ENCODE results near the gene GLYAT. TPM values are rescaled to one million over a fixed set of nuclear protein-coding genes. Genes with fewer than 3 reads are reported as not detected.
"Not testable (repeated sequence)": the region's sequence is repeated elsewhere in the genome, so short reads cannot be mapped to it uniquely, and the experiment has no call there.

Gene GLYAT
- total RNA-seq, 2 experiments from 2014 or later: not detected

GRCh38 chr11:58685973-58686722, 45.6 kb downstream of the GLYAT start:
- Mint-ChIP-seq H3K27ac (peak overlapping the region; percentile 26), H3K27me3 (no peaks in the 10 kb centered on the region), H3K4me3 (peak overlapping the region; percentile 21), H3K9me3 (no peaks in the 10 kb centered on the region), H3K36me3 (no peaks in the 10 kb centered on the region), H3K4me1 (peaks cover 1% of the 10 kb centered on the region)
- no peak for DNase-seq
- ATAC-seq (ENCODE audit: low read depth): peak; percentile 82
- POLR2A ChIA-PET: no interaction called here

DNA sequence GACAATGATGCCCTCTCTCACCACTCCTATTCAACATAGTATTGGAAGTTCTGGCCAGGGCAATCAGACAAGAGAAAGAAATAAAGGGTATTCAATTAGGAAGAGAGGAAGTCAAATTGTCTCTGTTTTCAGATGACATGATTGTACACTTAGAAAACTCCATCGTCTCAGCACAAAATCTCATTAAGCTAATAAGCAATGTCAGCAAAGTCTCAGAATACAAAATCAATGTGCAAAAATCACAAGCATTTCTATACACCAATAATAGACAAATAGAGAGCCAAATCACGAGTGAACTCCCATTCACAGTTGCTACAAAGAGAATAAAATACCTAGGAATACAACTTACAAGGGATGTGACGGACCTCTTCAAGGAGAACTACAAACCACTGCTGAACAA, 49.1 kb downstream of the GLYAT start:
- H3K27me3 Mint-ChIP-seq; DNase-seq; H3K36me3 Mint-ChIP-seq; H3K4me1 Mint-ChIP-seq; POLR2A ChIA-PET; ATAC-seq (ENCODE audit: low read depth); H3K4me3 Mint-ChIP-seq; H3K27ac Mint-ChIP-seq; H3K9me3 Mint-ChIP-seq: not testable (repeated sequence)

GRCh38 chr11:58677536-58677935, 54.2 kb downstream of the GLYAT start:
- H3K4me1 Mint-ChIP-seq; H3K27me3 Mint-ChIP-seq; POLR2A ChIA-PET; DNase-seq; ATAC-seq (ENCODE audit: low read depth); H3K4me3 Mint-ChIP-seq; H3K36me3 Mint-ChIP-seq; H3K27ac Mint-ChIP-seq; H3K9me3 Mint-ChIP-seq: not testable (repeated sequence)

DNA sequence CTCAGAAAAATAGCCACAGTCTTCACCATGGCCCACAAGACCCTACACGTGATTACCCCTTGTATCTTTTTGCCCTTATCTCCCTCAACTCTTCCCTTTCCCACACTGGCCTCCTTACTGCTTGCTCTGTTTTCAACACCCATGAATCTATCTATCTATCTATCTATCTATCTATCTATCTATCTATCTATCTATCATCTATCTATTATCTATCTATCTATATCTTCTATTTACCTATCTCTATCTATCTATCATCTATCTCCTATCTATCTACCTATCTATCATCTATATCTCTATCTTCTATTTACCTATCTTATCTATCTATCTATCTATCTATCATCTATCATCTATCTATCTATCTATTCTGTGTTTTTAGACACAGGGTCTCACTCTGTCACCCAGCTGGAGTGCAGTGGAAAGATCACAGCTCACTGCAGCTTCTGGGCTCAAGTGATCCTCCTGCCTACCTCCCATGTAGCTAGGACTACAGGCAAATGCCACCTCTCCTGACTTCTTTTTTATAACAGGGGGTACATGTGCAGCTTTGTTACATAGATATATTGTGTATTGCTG, 55.1 kb downstream of the GLYAT start:
- POLR2A ChIA-PET: interaction anchor here (0.7 kb wide), 1 partner anchor 797 kb away, joined by 3 read pairs; the partner anchor contains the start of gene OR4D10
- Mint-ChIP-seq H3K36me3 (no peaks in the 10 kb centered on the region), H3K4me3 (no peak overlapping the region), H3K9me3 (no peaks in the 10 kb centered on the region), H3K27ac (no peak overlapping the region), H3K4me1 (no peaks in the 10 kb centered on the region), H3K27me3 (no peaks in the 10 kb centered on the region)
- DNase-seq (no peak), ATAC-seq (ENCODE audit: low read depth) (no peak)

GRCh38 chr11:58675334-58676155, 56.2 kb downstream of the GLYAT start:
- DNase-seq (peak; percentile 81), ATAC-seq (ENCODE audit: low read depth) (peak; percentile 73)
- Mint-ChIP-seq H3K4me3 (no peak overlapping the region), H3K27me3 (no peaks in the 10 kb centered on the region), H3K27ac (no peak overlapping the region), H3K36me3 (no peaks in the 10 kb centered on the region), H3K4me1 (no peaks in the 10 kb centered on the region), H3K9me3 (no peaks in the 10 kb centered on the region)
- POLR2A ChIA-PET: interaction anchor here (1.0 kb wide), 1 partner anchor 14 kb away, joined by 3 read pairs; no protein-coding TSS in a partner anchor

DNA sequence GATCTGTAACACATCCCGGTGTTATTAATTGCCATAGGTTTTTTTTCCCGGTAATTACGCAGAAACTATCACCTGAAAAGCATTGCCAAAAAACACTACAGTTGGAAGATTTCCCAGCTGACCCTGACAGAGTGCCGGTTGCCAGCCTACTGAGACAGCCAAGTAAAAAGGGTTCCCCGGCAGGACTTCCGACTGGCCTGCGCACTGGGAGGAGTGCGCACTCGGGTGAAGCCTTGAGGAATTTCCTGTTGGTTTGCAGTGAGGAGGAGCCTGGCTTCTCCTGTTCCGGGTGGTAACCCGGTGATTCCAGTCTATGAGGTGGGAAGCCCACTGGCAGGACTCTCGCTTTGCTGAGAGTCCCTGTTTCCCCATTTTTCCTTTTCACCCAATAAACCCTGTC, 57.1 kb downstream of the GLYAT start:
- H3K9me3 Mint-ChIP-seq: no peaks in the 10 kb centered on the region
- no peaks in the 10 kb centered on the region for H3K4me1 Mint-ChIP-seq
- ATAC-seq (ENCODE audit: low read depth): no peak
- H3K27me3 Mint-ChIP-seq: no peaks in the 10 kb centered on the region
- H3K36me3 Mint-ChIP-seq: no peaks in the 10 kb centered on the region
- POLR2A ChIA-PET: no interaction called here
- DNase-seq: no peak
- no peak overlapping the region for H3K27ac Mint-ChIP-seq
- no peak overlapping the region for H3K4me3 Mint-ChIP-seq

DNA sequence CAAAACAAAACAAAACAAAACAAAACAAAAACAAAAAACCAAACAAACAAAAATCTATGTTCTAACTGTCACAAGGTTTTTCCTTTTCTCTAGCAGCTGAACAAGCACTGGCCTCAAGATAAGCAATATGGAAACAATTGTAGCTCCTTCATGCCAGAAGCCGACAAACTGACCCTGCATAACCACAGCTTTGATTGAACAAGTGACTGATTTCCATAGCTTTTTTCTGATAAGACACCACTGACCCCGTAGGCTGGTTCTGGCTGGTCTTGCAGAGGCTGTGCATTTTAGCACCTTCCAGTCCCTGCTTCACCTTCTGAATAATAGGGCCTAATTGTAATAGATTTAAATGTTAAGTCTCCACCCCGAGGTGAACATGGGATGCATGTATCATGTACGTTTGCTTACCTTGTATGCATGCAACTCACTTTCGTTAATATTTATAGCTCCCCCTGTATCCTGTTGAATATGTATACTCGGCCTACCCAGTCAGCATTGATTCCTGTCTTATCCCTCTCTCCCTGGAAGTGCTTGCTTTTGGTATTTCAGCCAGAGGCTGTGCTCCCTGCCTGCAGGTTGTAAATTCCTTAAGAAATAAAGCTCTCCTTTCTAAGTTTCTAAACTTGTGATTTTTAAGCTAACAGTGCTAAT, 59.6 kb downstream of the GLYAT start:
- Mint-ChIP-seq H3K36me3 (no peaks in the 10 kb centered on the region), H3K4me1 (no peaks in the 10 kb centered on the region), H3K9me3 (no peaks in the 10 kb centered on the region), H3K27me3 (no peaks in the 10 kb centered on the region), H3K27ac (no peak overlapping the region), H3K4me3 (no peak overlapping the region)
- POLR2A ChIA-PET: no interaction called here
- no peak for DNase-seq
- no peak for ATAC-seq (ENCODE audit: low read depth)

DNA sequence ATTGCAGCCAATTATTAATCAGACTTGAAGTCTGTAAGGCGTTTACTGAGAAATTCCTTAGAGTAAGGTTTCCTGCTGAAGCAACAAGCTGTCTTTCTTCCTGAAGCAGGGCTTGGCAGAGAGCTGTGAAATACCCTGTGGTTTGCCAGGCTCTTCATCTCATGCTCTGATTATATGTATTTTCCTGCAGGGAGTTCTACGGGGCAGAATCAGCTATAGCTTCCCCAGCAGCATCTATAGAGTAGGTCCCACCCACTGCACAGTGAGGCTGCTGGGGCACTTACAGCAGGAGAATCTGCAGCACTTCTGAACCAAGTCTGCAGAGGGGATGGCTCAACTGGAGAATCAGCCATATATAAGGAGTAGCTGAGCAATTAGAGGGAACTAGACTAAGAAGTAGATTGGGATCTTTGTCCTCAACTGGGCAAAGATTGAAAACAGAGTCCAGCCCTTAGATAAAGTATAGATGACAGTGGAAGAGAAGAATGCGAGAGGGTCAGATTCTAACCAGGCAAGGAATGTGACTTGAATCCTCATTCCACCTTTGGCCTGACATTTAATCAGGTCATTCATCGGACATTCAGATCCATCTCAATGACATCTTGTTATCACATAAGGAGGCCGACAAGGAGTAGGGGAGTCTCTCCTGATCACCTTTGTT, 71.7 kb downstream of the GLYAT start:
- POLR2A ChIA-PET: no interaction called here
- H3K4me3 Mint-ChIP-seq: no peak overlapping the region
- no peak overlapping the region for H3K27ac Mint-ChIP-seq
- peaks cover 2% of the 10 kb centered on the region for H3K4me1 Mint-ChIP-seq
- DNase-seq (no peak), ATAC-seq (ENCODE audit: low read depth) (no peak)
- H3K9me3 Mint-ChIP-seq: no peaks in the 10 kb centered on the region
- H3K36me3 Mint-ChIP-seq: no peaks in the 10 kb centered on the region
- H3K27me3 Mint-ChIP-seq: no peaks in the 10 kb centered on the region

GRCh38 chr11:58659404-58659803, 72.3 kb downstream of the GLYAT start:
- POLR2A ChIA-PET: no interaction called here
- no peak for DNase-seq
- peaks cover 3% of the 10 kb centered on the region for H3K4me1 Mint-ChIP-seq
- no peaks in the 10 kb centered on the region for H3K27me3 Mint-ChIP-seq
- no peak for ATAC-seq (ENCODE audit: low read depth)
- no peak overlapping the region for H3K27ac Mint-ChIP-seq
- H3K36me3 Mint-ChIP-seq: no peaks in the 10 kb centered on the region
- no peaks in the 10 kb centered on the region for H3K9me3 Mint-ChIP-seq
- H3K4me3 Mint-ChIP-seq: no peak overlapping the region

Other genes starting within 250 kb of the GLYAT start
- gene OR5B21, start 223.8 kb downstream of the GLYAT start, total RNA-seq: under 1 TPM; 0.45 to 0.89 TPM
- gene LPXN, start 156.1 kb downstream of the GLYAT start, total RNA-seq: 100 to 1,000 TPM; 145 to 159 TPM
- 10 to 100 TPM; 52.8 to 54.2 TPM for gene ZFP91, start 152.9 kb downstream of the GLYAT start, total RNA-seq
- gene CNTF, start 109.3 kb downstream of the GLYAT start, total RNA-seq: 1 to 10 TPM; 2.6 to 3.0 TPM
- not detected for gene GLYATL2, start 112.8 kb upstream of the GLYAT start, total RNA-seq
- not detected for gene GLYATL1, start 207.5 kb upstream of the GLYAT start, total RNA-seq